Pulmonary artery endothelial cell (primary cell): ENCODE measurements around the gene EHBP1. TPM values are rescaled to one million over a fixed set of nuclear protein-coding genes. Genes with fewer than 3 reads are reported as not detected.
"Not testable (repeated sequence)": the region's sequence is repeated elsewhere in the genome, so short reads cannot be mapped to it uniquely, and the experiment has no call there.

Source experiments
- DNase-seq: peaks from one replicate; pipeline ENCODE4 v3.0.0-alpha.2; 2011; ENCODE audit warnings: low read depth, low spot score
- total RNA-seq: library from RNA; depleted of rRNA; stranded (reverse); fragments of >200 nt; gene quantifications from 2 replicates; pipeline ENCODE4 v1.2.3, GENCODE V29; 2014

The EHBP1 gene
- total RNA-seq, 1 donor from 2014 or later, result 22.2 TPM

- no peak for DNase-seq
Observed at GRCh38 chr2:63009490-63009889, 304.0 kb downstream of the EHBP1 start.

DNA sequence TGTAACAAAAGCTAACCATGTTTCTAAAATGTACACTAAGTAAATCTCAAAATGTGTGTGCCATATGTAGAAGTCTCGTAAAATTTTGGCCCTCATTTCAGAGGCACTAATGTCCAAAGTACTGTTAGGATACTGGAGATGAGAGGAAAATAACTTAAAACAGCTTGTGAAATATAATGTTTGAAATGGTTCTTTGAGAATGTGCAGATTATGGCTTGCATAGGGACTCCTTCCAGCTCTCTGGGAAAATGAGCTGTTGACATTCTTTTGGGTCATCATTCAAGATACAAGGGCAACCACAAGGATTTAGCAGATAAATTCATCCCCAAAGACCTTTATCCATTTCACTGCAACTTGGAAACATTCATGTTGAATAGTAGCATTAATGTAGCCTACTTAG is 307.0 kb downstream of the EHBP1 start:
- DNase-seq, result no peak

GRCh38 chr2:63013438-63013837 is 307.9 kb downstream of the EHBP1 start:
- no peak for DNase-seq

GRCh38 chr2:63015389-63015788 is 309.9 kb downstream of the EHBP1 start:
- no peak for DNase-seq

DNA sequence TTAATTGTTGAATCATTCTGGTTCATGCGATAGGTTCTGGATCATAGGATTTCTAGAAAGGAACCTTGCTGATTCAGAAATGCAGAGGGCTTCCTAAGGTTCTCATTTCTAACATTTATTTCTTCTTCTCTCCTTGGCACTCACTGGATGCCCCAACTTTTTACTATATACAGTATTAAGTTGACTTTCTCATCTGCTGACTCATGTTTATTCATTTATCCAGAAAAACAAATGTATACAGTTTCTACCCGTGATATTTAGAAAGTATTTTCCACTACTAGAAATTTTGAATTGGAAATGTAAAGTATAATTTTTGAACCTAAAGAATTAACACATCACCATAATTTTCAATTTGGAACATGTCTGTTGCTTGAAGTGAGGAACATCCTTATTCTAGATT is 312.9 kb downstream of the EHBP1 start:
- no peak for DNase-seq

GRCh38 chr2:63019686-63020085 is 314.2 kb downstream of the EHBP1 start:
- DNase-seq, result not testable (repeated sequence)

DNA sequence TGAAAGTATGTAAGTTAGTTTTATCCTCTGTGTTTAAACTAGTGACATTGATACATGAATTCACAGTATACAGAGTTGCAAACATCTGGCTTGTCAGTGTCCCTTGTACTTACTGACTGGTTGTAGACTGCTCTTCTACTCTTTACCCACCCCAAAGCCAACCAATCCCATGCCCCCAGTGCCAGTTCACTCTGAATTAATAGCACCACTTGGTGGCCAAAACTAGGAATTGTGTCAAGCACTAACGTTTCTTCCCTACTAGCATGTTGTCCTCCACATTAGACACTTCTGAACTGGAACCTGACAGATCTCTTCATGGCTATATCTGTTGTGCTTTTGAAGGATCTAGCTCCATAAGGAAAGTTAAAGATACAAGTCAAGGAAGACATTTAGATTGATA is 317.9 kb downstream of the EHBP1 start:
- peak; percentile 15 for DNase-seq

- no peak for DNase-seq
Observed at GRCh38 chr2:63027220-63027619, 321.7 kb downstream of the EHBP1 start.

DNA sequence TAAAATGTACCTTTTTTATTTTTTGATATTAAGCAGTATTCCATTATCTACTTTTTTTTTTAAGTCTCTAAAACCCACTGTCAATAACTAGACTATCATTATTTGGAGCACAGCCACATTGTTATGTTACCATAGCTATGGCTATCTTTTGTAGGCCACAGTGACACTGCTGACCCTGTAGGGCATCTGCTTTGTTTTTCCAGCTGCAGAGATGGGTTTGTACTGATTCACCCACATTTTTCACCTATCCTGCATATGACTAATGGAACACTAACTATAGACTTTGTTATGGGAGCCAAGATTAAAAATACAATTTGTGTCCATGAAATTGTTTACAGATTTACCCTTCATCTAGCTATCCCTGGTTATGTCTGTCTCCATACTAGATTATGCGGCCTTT is 323.5 kb downstream of the EHBP1 start:
- peak; percentile 65 for DNase-seq

DNA sequence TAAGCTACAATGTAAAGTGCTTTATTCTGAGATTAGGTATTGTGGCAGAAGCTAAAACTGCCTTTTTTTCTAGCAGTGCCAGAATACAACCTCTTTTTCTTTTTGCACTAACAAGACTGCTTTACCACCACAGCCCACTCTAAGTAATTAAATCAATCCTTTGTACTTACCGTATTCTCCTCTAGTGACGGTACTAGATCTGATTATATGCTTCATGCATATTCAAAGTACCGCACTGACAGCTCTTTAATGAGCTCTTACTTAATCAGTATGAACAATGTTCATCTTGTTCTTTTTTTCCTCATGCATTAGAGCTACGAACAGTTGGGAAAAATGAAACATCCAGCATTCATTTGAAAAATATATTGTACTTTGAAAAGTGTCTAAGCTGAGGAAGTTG is 329.0 kb downstream of the EHBP1 start:
- DNase-seq, result no peak

DNA sequence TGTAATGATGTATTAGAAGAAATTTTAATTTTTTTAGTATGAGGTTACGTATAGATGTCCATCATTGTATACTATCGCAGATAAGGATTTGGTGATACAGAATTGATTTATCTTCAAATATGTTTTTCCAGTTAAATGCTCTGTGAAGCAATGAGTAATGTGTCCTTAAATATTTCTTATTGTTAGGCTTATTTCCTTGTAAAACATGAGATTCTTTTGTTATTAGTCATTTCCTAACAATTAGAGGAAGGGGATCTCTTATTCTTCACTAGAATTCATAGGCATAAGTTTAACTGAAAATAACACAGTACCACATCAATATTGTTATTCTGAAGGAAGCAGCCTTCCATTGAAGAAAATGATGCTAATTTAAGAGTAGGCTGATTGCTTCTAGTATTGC is 329.7 kb downstream of the EHBP1 start:
- peak; percentile 51 for DNase-seq

GRCh38 chr2:63035660-63036059 is 330.1 kb downstream of the EHBP1 start:
- DNase-seq, result no peak

GRCh38 chr2:63038034-63038433 is 332.5 kb downstream of the EHBP1 start:
- no peak for DNase-seq

GRCh38 chr2:63040586-63040985 is 335.1 kb downstream of the EHBP1 start:
- DNase-seq, result no peak

- no peak for DNase-seq
Observed at GRCh38 chr2:63041592-63041991, 336.1 kb downstream of the EHBP1 start.

DNA sequence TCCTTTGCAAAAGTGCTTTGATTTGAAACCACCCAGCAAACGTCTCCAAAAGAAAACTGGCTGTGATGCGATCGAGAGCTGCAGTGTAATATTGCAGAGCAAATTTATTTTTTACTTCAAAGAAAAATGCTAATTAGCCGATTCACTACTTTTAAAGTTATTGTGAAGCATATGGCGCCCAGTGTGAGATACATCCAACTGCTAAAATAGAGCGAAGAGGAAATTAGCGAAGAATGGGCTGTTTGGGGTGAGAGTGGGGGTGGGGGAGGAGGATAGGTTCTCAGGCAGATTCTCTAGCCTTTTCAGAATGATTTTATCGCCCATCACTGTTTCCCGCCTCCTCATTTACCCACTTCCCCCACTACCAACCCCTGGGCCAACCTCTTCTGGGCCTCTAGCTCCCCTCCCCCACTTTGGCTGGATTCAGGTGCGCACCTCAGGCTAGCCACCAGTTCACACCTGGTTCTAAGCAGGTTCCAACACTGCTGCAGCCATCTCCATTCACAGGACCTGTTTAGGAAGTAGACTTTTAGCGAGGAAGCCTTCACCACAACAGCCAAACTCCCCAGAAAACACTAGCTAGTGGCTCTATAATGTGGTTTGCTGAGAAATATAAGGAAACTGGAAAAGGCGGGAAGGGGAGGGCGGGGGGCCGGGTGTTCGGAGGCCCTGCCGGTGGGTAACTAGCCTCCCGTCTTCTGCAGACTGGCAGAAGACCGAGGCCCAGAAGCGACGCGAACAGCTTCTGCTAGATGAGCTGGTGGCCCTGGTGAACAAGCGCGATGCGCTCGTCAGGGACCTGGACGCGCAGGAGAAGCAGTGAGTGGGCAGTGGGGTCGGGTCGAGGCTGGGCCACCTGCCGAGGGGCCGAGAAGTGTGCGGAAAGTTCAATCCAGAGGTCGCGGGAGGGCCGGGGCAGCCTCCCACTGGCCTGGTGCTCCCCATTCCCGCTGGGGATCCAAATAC is 339.1 kb downstream of the EHBP1 start:
- no peak for DNase-seq

GRCh38 chr2:63046552-63046951 is 341.0 kb downstream of the EHBP1 start:
- DNase-seq, result no peak

DNA sequence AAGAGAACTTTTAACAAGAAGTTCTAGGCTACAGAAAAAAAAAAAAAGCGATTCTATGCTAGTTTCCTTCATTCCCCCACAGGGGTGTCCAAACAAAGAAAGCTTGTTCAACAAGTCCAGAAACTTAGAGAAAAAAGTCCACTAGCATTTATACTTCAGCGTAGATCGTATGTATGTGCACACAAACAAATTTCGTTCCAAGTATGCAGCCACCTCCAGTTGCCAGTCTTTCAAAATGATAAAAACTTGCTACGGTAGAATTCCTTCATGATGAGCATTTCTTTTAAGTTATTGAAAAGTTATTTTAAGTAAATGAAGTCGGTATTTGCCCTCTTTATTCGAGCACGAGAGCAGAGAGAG is 341.4 kb downstream of the EHBP1 start:
- no peak for DNase-seq

DNA sequence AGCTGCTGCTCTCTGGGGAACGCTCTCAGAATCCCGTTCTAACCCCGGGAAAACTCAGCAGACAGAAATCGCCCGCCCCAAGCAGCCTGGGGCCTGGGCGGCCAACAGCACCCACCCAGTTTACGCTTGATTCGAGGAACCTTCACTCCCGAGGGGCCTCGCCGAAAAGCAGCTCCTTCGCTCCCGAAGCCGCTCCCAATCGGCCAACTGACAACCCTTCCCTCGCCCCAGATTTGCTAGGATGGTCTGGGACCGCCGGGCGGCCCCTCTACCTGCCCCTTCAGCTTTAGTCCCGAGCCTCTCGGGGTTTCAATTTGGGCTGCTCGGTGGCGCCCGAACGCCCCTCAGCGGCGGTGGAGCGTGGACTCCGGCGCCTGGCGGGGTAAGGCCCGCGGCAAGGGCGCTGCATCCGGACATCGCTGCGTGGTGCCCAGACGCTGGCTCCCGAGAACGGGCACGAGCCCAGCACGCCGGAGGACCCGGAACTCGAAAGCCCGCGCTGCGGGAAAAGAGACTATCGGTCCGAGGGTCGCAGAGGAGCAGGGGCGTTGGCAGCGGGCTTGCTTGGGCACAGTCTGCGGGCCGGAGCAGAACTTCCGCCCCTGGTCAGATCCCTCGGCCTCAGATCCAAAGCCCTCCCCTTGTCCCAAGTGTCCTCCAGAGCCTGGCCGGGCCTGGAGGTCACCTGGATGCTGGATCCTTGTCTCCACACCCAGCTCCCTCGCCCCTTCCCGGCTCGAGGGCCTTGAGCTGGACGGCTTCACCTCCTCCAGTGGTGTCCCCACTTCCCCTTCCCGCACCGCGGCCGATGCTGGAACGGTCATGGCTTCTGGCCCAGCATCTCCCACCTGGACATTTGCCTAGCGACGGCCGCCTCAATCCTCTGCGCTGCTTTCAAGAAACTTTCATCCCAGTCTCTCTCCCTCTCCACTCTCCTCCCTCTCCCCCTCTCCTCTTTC is 342.1 kb downstream of the EHBP1 start:
- DNase-seq, result no peak

DNA sequence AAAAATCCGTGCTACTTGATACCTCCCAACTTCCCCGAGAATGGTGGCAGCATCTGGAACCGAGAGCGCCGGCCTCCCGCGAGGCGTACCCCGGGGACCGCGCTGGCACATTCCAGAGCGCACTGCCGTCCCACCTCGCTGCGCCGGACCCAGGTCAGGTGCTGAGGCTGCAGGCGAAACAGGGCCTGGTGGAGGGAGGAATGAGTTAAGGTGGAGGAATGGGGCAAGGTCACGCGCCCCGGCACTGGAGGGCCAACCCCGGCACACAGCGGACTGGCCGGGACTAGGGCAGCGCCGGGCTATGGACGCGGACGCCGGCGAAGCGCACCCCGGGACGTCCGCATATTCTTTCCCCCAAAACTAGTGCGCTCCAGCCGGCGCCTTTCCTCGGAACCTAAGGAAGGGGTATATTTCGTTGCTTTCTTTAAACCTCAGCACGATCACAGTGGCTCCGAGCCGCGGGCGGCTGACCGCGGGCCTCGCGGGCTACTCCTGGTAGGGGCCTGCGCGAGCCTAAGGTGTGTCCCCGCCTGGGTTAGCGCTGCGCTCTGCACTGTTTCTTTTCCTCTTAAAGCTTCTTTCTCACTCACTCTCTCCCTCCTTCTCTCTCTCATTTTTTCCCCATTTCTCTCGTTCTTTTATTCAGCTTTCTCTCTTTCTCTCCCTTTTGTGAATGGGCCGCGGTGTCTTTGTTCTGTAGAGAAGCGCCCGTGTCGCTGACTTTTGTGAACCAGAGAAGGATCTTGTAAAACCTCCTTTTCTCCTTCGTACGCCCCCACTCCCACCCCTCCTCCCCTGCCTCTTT is 343.1 kb downstream of the EHBP1 start:
- DNase-seq, result no peak

DNA sequence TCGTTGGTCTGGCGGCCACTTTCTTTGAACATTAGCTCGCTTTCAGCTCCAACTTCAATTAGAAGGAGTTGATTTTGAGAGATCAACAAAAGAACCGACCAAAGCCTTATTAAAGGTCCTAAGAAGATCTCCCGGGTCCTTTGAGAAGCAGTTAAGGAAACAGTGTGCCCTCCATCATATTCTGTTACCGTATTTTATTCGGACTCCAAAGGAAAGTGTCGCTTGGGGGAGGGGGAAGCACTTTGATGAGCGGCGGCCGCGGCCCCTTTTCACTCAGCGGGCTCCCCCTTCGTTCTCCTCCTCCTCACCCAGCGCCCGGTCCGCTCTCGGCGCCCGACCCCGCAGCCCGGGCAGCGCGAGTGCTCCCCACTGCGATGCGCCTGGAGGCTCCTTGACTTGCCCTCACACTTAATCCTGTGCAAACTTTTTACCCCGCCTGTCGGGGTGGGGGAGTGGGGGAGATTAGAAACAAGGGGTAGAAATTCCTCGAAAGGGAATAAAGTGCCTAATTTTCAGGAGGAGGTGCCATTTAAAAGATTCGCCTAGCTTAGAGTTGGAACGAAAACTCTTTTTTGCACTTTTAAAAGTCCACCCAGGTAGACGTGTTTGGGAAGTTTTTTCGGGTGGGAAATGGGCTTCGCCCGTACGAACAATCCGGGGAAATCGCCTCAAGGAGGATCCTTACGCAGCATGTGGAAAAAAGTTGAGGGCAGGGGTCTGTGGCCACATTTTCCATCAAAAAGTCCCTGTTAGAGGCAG is 343.9 kb downstream of the EHBP1 start:
- DNase-seq, result no peak
